Activated naive CD4-positive, alpha-beta T cell treated with anti-CD3 and anti-CD28 coated beads for 36 hours (primary cell): ENCODE results near the gene PRSS53. TPM values are rescaled to one million over a fixed set of nuclear protein-coding genes. Genes with fewer than 3 reads are reported as not detected.

Source experiments
- CTCF ChIA-PET: fragments of 350-600 bp; sonication (Branson Sonifier 250); formaldehyde crosslinking; loops from one replicate; lab custom pipeline; 2021; ENCODE audit warnings: antibody characterized with exemption; lab: Charles Lee
- DNase-seq: peaks from one replicate; pipeline ENCODE4 v3.0.0-alpha.2; 2020
- H3K27ac Mint-ChIP-seq: one replicate; pipeline ENCODE4 v1.8.0; 2021; ENCODE audit warnings: mild to moderate bottlenecking, mixed read lengths
- H3K27me3 Mint-ChIP-seq: one replicate; pipeline ENCODE4 v1.8.0; 2021; ENCODE audit warnings: low read depth, mixed read lengths
- H3K36me3 Mint-ChIP-seq: one replicate; pipeline ENCODE4 v1.8.0; 2021; ENCODE audit warnings: low read depth, mixed read lengths
- H3K4me1 Mint-ChIP-seq: one replicate; pipeline ENCODE4 v1.8.0; 2021; ENCODE audit warnings: low read depth, mixed read lengths
- H3K4me3 Mint-ChIP-seq: one replicate; pipeline ENCODE4 v1.8.0; 2021; ENCODE audit warnings: mild to moderate bottlenecking, moderate library complexity, mixed read lengths
- H3K9me3 Mint-ChIP-seq: one replicate; pipeline ENCODE4 v1.8.0; 2021; ENCODE audit warnings: mixed read lengths
- intact Hi-C: fragments of 100-400 bp; cut with micrococcal nuclease; formaldehyde crosslinking; loops from one replicate; pipeline ENCODE4 v1.15.1; 2023
- total RNA-seq, 2 experiments: library from RNA; stranded (reverse); gene quantifications; one replicate each; pipeline ENCODE4 v1.2.3, GENCODE V29; 2021

The PRSS53 gene
- total RNA-seq, 2 experiments from 2014 or later = 4.1 to 5.2 TPM

GRCh38 chr16:31130336-31130891, 41.7 kb upstream of the PRSS53 start:
- Mint-ChIP-seq H3K4me3 (no peak overlapping the region), H3K27ac (no peak overlapping the region), H3K27me3 (no peaks in the 10 kb centered on the region), H3K9me3 (no peaks in the 10 kb centered on the region), H3K4me1 (peaks cover 3% of the 10 kb centered on the region), H3K36me3 (peaks cover 14% of the 10 kb centered on the region)
- DNase-seq = no peak
- CTCF ChIA-PET = no interaction called here
- intact Hi-C loops = no loop called here

- DNase-seq = no peak
- Mint-ChIP-seq H3K36me3 (peaks cover 15% of the 10 kb centered on the region), H3K4me1 (peaks cover 3% of the 10 kb centered on the region), H3K27ac (no peak overlapping the region), H3K9me3 (no peaks in the 10 kb centered on the region), H3K4me3 (no peak overlapping the region), H3K27me3 (no peaks in the 10 kb centered on the region)
- intact Hi-C loops = no loop called here
- CTCF ChIA-PET = interaction anchor here (0.6 to 0.9 kb wide), 2 partner anchors 12 to 171 kb away, joined by 3 to 5 read pairs; no protein-coding TSS in a partner anchor
These were observed 41.0 kb upstream of the PRSS53 start for GRCh38 chr16:31129568-31130335.

- no peaks in the 10 kb centered on the region for H3K27me3 Mint-ChIP-seq
- CTCF ChIA-PET = interaction anchor here (0.5 to 0.9 kb wide), 2 partner anchors 13 to 187 kb away, joined by 4 to 5 read pairs; no protein-coding TSS in a partner anchor
- H3K9me3 Mint-ChIP-seq = no peaks in the 10 kb centered on the region
- peaks cover 17% of the 10 kb centered on the region for H3K36me3 Mint-ChIP-seq
- peak overlapping the region; percentile 50 for H3K27ac Mint-ChIP-seq
- intact Hi-C loops = no loop called here
- peaks cover 3% of the 10 kb centered on the region for H3K4me1 Mint-ChIP-seq
- H3K4me3 Mint-ChIP-seq = no peak overlapping the region
- DNase-seq = no peak
These were observed 40.2 kb upstream of the PRSS53 start for GRCh38 chr16:31128711-31129567.

- H3K27me3 Mint-ChIP-seq = no peaks in the 10 kb centered on the region
- CTCF ChIA-PET = no interaction called here
- DNase-seq = no peak
These were observed 38.4 kb upstream of the PRSS53 start for GRCh38 chr16:31127182-31127581.

GRCh38 chr16:31125844-31126243, 37.1 kb upstream of the PRSS53 start:
- Mint-ChIP-seq H3K27ac (no peak overlapping the region), H3K4me1 (peaks cover 3% of the 10 kb centered on the region), H3K9me3 (no peaks in the 10 kb centered on the region), H3K4me3 (no peak overlapping the region), H3K27me3 (no peaks in the 10 kb centered on the region), H3K36me3 (peaks cover 27% of the 10 kb centered on the region)
- CTCF ChIA-PET = no interaction called here
- no peak for DNase-seq
- intact Hi-C loops = no loop called here

More at GRCh38 chr16:31127182-31127581, 38.4 kb upstream of the PRSS53 start:
- H3K4me1 Mint-ChIP-seq = peaks cover 3% of the 10 kb centered on the region
- peaks cover 25% of the 10 kb centered on the region for H3K36me3 Mint-ChIP-seq
- no peak overlapping the region for H3K4me3 Mint-ChIP-seq
- H3K27ac Mint-ChIP-seq = no peak overlapping the region
- intact Hi-C loops = no loop called here
- no peaks in the 10 kb centered on the region for H3K9me3 Mint-ChIP-seq

- Mint-ChIP-seq H3K27ac (no peak overlapping the region), H3K9me3 (no peaks in the 10 kb centered on the region), H3K36me3 (peaks cover 18% of the 10 kb centered on the region), H3K4me3 (no peak overlapping the region), H3K4me1 (peaks cover 21% of the 10 kb centered on the region), H3K27me3 (no peaks in the 10 kb centered on the region)
- intact Hi-C loops = no loop called here
- no peak for DNase-seq
- CTCF ChIA-PET = interaction anchor here (3.6 kb wide), 1 partner anchor 22 kb away, joined by 20 read pairs; no protein-coding TSS in a partner anchor
These were observed 31.4 kb upstream of the PRSS53 start for GRCh38 chr16:31120129-31120528.

- H3K27me3 Mint-ChIP-seq = no peaks in the 10 kb centered on the region
- H3K4me3 Mint-ChIP-seq = peak overlapping the region; percentile 82
- H3K9me3 Mint-ChIP-seq = no peaks in the 10 kb centered on the region
- no peak for DNase-seq
- intact Hi-C loops = no loop called here
- H3K36me3 Mint-ChIP-seq = peaks cover 11% of the 10 kb centered on the region
- H3K27ac Mint-ChIP-seq = peak overlapping the region; percentile 70
- CTCF ChIA-PET = interaction anchor here (1.2 kb wide), 1 partner anchor 46 kb away, joined by 3 read pairs; no protein-coding TSS in a partner anchor
- H3K4me1 Mint-ChIP-seq = peaks cover 28% of the 10 kb centered on the region
These were observed 29.7 kb upstream of the PRSS53 start for GRCh38 chr16:31118223-31119155.

GRCh38 chr16:31117384-31118222, 28.9 kb upstream of the PRSS53 start, which contains the start of gene KAT8:
Gene KAT8, plus strand, starts transcription at chr16:31117664. Its CDS starts 18 bp downstream, at chr16:31117682.
- H3K36me3 Mint-ChIP-seq = peaks cover 11% of the 10 kb centered on the region
- CTCF ChIA-PET = interaction anchor here (0.5 to 1.2 kb wide), 4 partner anchors 25 to 1438 kb away, joined by 3 to 4 read pairs (median 3); no protein-coding TSS in a partner anchor
- intact Hi-C loops = loop anchor here (1.0 kb wide), 6 partner anchors 23 to 752 kb away; partner anchors contain the start of genes STX4, VKORC1, ZNF646 and ZNF668
- peaks cover 28% of the 10 kb centered on the region for H3K4me1 Mint-ChIP-seq
- no peaks in the 10 kb centered on the region for H3K27me3 Mint-ChIP-seq
- peak within 1 kb of the TSS; percentile 70 for H3K27ac Mint-ChIP-seq
- no peaks in the 10 kb centered on the region for H3K9me3 Mint-ChIP-seq
- peak; percentile 99 for DNase-seq
- H3K4me3 Mint-ChIP-seq = peak within 1 kb of the TSS; percentile 82

GRCh38 chr16:31114468-31114867, 25.7 kb upstream of the PRSS53 start:
- H3K27me3 Mint-ChIP-seq = no peaks in the 10 kb centered on the region
- intact Hi-C loops = no loop called here
- DNase-seq = no peak
- H3K36me3 Mint-ChIP-seq = peaks cover 11% of the 10 kb centered on the region
- H3K27ac Mint-ChIP-seq = no peak overlapping the region
- no peak overlapping the region for H3K4me3 Mint-ChIP-seq
- no peaks in the 10 kb centered on the region for H3K9me3 Mint-ChIP-seq
- peaks cover 39% of the 10 kb centered on the region for H3K4me1 Mint-ChIP-seq
- CTCF ChIA-PET = no interaction called here

GRCh38 chr16:31113121-31114120, 24.7 kb upstream of the PRSS53 start:
- Mint-ChIP-seq H3K4me3 (no peak overlapping the region), H3K36me3 (peaks cover 11% of the 10 kb centered on the region), H3K27me3 (no peaks in the 10 kb centered on the region), H3K4me1 (peaks cover 36% of the 10 kb centered on the region), H3K9me3 (no peaks in the 10 kb centered on the region), H3K27ac (peak overlapping the region; percentile 63)
- DNase-seq = no peak
- intact Hi-C loops = no loop called here
- CTCF ChIA-PET = no interaction called here
